HG03342 (cell line): Measurements from ENCODE around the gene ZBTB42.
"Not testable (repeated sequence)": the region's sequence is repeated elsewhere in the genome, so short reads cannot be mapped to it uniquely, and the experiment has no call there.

Experiments
- ATAC-seq: cut with Tn5 transposase; IDR thresholded peaks from one replicate; pipeline ENCODE4 v1.9.1; 2021; ENCODE audit warnings: mild to moderate bottlenecking, moderate library complexity; ENCODE audit not compliant: unreplicated experiment

The ZBTB42 gene

GRCh38 chr14:104806625-104807465 lies 5.9 kb downstream of the ZBTB42 start:
- ATAC-seq: no peak

GRCh38 chr14:104808456-104808855 lies 7.6 kb downstream of the ZBTB42 start:
- no peak for ATAC-seq

GRCh38 chr14:104810316-104810715 lies 9.4 kb downstream of the ZBTB42 start:
- ATAC-seq: no peak

- ATAC-seq: no peak
Measured at GRCh38 chr14:104813286-104813685, 12.4 kb downstream of the ZBTB42 start.

- ATAC-seq: not testable (repeated sequence)
Measured at GRCh38 chr14:104814701-104815100, 13.8 kb downstream of the ZBTB42 start.

- ATAC-seq: no peak
Measured at GRCh38 chr14:104816616-104816884, 15.6 kb downstream of the ZBTB42 start.

- no peak for ATAC-seq
Measured at GRCh38 chr14:104817930-104818713, 17.2 kb downstream of the ZBTB42 start.

- ATAC-seq: no peak
Measured at GRCh38 chr14:104818714-104819161, 17.8 kb downstream of the ZBTB42 start.

- ATAC-seq: no peak
Measured at GRCh38 chr14:104819361-104819781, 18.5 kb downstream of the ZBTB42 start.

GRCh38 chr14:104820669-104821228 lies 19.8 kb downstream of the ZBTB42 start:
- no peak for ATAC-seq

- no peak for ATAC-seq
Measured at GRCh38 chr14:104821229-104821945, 20.5 kb downstream of the ZBTB42 start.

GRCh38 chr14:104821971-104822608 lies 21.2 kb downstream of the ZBTB42 start:
- no peak for ATAC-seq

GRCh38 chr14:104822821-104823615 lies 22.1 kb downstream of the ZBTB42 start:
- ATAC-seq: no peak

- no peak for ATAC-seq
Measured at GRCh38 chr14:104824353-104824997, 23.6 kb downstream of the ZBTB42 start.

- ATAC-seq: peak; percentile 92
Measured at GRCh38 chr14:104826189-104826860, 25.4 kb downstream of the ZBTB42 start.

GRCh38 chr14:104826861-104827176 lies 25.9 kb downstream of the ZBTB42 start:
- ATAC-seq: no peak

- no peak for ATAC-seq
Measured at GRCh38 chr14:104827177-104828055, 26.5 kb downstream of the ZBTB42 start.

GRCh38 chr14:104830781-104831180 lies 29.9 kb downstream of the ZBTB42 start:
- no peak for ATAC-seq
